Progenitor cell of endocrine pancreas (in vitro differentiated cells): Measurements from ENCODE around the gene PRG2. TPM values are rescaled to one million over a fixed set of nuclear protein-coding genes. Genes with fewer than 3 reads are reported as not detected.

Source experiments
- DNase-seq: peaks from one replicate; pipeline ENCODE4 v3.0.0; 2021; ENCODE audit warnings: low spot score; ENCODE audit not compliant: unreplicated experiment
- H3K27ac Mint-ChIP-seq: 2 replicates; pipeline ENCODE4 v1.8.0; 2021; ENCODE audit warnings: mild to moderate bottlenecking, moderate library complexity, mixed read lengths
- H3K27me3 Mint-ChIP-seq: 2 replicates; pipeline ENCODE4 v1.8.0; 2021; ENCODE audit warnings: mixed read lengths
- H3K36me3 Mint-ChIP-seq: 2 replicates; pipeline ENCODE4 v1.8.0; 2022; ENCODE audit warnings: mixed read lengths; ENCODE audit not compliant: insufficient read depth
- H3K4me1 Mint-ChIP-seq: 2 replicates; pipeline ENCODE4 v1.8.0; 2021; ENCODE audit warnings: low read depth, mixed read lengths
- H3K4me3 Mint-ChIP-seq: 2 replicates; pipeline ENCODE4 v1.8.0; 2021; ENCODE audit warnings: low read depth, mild to moderate bottlenecking, moderate library complexity, mixed read lengths
- H3K9me3 Mint-ChIP-seq: 2 replicates; pipeline ENCODE4 v1.8.0; 2021; ENCODE audit warnings: low read depth, mixed read lengths
- CTCF ChIP-seq: fragments of 200-600 bp; sonication (generic); IDR thresholded peaks from one replicate; pipeline ENCODE4 v1.5.0; 2021; ENCODE audit warnings: antibody characterized with exemption, mild to moderate bottlenecking; ENCODE audit not compliant: unreplicated experiment
- total RNA-seq: library from RNA; stranded (reverse); gene quantifications from 2 replicates; pipeline ENCODE4 v1.2.1, GENCODE V29; 2021

PRG2 gene
- total RNA-seq, 1 donor from 2014 or later = not detected

- Mint-ChIP-seq H3K4me3 (peak overlapping the region; percentile 73), H3K36me3 (peaks cover 3% of the 10 kb centered on the region), H3K9me3 (no peaks in the 10 kb centered on the region), H3K27me3 (peaks cover 32% of the 10 kb centered on the region), H3K27ac (no peak overlapping the region), H3K4me1 (peaks cover 8% of the 10 kb centered on the region)
- TF ChIP-seq CTCF = no peak
- no peak for DNase-seq
These were observed 37.3 kb upstream of the PRG2 start for GRCh38 chr11:57427727-57428082.

- peak; percentile 27 for DNase-seq
- Mint-ChIP-seq H3K9me3 (no peaks in the 10 kb centered on the region), H3K27ac (peak within 1 kb of the TSS; percentile 8), H3K36me3 (peaks cover 3% of the 10 kb centered on the region), H3K4me1 (peaks cover 8% of the 10 kb centered on the region), H3K4me3 (peak within 1 kb of the TSS; percentile 73), H3K27me3 (peaks cover 32% of the 10 kb centered on the region)
- TF ChIP-seq CTCF = peak; percentile 6
These were observed 36.7 kb upstream of the PRG2 start, which contains the start of gene SLC43A3 for GRCh38 chr11:57426929-57427726. SLC43A3 (minus strand) TSS chr11:57427121; CDS start chr11:57426172, 949 bp downstream.

- H3K27me3 Mint-ChIP-seq = peaks cover 29% of the 10 kb centered on the region
- H3K4me3 Mint-ChIP-seq = peak overlapping the region; percentile 73
- DNase-seq = no peak
- H3K9me3 Mint-ChIP-seq = no peaks in the 10 kb centered on the region
- TF ChIP-seq CTCF = no peak
- no peak overlapping the region for H3K27ac Mint-ChIP-seq
- H3K36me3 Mint-ChIP-seq = peaks cover 3% of the 10 kb centered on the region
- peaks cover 8% of the 10 kb centered on the region for H3K4me1 Mint-ChIP-seq
These were observed 36.0 kb upstream of the PRG2 start for GRCh38 chr11:57426439-57426928.

- Mint-ChIP-seq H3K27ac (no peak overlapping the region), H3K9me3 (no peaks in the 10 kb centered on the region), H3K4me3 (peak overlapping the region; percentile 73), H3K36me3 (peaks cover 3% of the 10 kb centered on the region), H3K27me3 (peaks cover 29% of the 10 kb centered on the region), H3K4me1 (peaks cover 8% of the 10 kb centered on the region)
- no peak for DNase-seq
- TF ChIP-seq CTCF = no peak
These were observed 35.4 kb upstream of the PRG2 start for GRCh38 chr11:57425565-57426438.
